Measurements from ENCODE around the gene GNB5. TPM values are rescaled to one million over a fixed set of nuclear protein-coding genes. Genes with fewer than 3 reads are reported as not detected.

The GNB5 gene
- polyA plus RNA-seq, 3 donors: 15.6 to 17.1 (median 15.8) TPM

GRCh38 chr15:52146776-52147175 is 44.4 kb downstream of the GNB5 start:
- DNase-seq (ENCODE audit: low read depth in 3 of 3, low spot score in 2 of 3): no peak

DNA sequence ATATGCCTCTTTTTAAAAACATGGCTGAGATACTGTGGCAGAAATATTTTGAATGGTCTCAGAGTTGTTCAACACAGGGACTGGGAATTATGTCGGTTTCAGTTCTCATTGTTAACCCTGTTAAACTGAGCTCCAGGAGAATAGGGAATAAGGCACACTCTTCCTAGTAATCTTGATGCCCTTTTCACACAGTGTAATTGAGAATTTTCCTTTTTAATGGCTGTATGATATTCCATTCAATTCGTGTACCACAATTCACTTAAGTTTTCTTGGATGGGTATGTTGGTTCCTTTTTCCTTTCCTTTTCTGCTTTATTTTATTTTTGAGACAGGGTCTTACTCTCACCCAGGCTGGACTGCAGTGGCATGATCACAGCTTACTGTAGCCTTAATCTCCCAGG is 44.9 kb downstream of the GNB5 start:
- DNase-seq (ENCODE audit: low read depth in 3 of 3, low spot score in 2 of 3): no peak

DNA sequence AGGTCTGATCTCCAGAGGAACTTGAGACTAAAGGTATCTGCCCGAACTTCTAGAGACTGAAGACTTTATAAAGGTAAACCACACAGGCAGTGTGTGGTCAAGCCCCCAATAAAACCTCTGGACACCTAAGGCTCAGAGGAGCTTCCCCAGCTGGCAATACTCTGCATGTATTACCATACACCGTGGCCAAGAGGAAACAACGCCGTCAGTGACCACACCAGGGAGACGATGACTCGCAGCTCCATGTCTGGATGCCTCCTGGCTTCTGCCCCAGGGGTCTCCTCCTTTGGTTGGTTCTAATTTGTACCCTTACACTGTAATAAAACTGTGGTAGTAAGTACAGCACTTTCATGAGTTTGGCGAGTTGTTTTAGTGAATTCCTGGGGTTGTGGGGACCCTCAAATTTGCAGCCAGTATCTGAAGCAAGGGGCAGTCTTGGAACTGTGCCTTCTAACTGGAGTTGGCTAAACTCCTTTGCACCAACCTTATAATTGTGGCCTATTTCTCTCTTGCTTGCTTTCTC is 46.5 kb downstream of the GNB5 start:
- no peak for DNase-seq (ENCODE audit: low read depth in 3 of 3, low spot score in 2 of 3)

GRCh38 chr15:52143873-52144272 is 47.3 kb downstream of the GNB5 start:
- no peak for DNase-seq (ENCODE audit: low read depth in 3 of 3, low spot score in 2 of 3)

- no peak for DNase-seq (ENCODE audit: low read depth in 3 of 3, low spot score in 2 of 3)
These were observed 50.5 kb downstream of the GNB5 start for GRCh38 chr15:52140646-52141045.

DNA sequence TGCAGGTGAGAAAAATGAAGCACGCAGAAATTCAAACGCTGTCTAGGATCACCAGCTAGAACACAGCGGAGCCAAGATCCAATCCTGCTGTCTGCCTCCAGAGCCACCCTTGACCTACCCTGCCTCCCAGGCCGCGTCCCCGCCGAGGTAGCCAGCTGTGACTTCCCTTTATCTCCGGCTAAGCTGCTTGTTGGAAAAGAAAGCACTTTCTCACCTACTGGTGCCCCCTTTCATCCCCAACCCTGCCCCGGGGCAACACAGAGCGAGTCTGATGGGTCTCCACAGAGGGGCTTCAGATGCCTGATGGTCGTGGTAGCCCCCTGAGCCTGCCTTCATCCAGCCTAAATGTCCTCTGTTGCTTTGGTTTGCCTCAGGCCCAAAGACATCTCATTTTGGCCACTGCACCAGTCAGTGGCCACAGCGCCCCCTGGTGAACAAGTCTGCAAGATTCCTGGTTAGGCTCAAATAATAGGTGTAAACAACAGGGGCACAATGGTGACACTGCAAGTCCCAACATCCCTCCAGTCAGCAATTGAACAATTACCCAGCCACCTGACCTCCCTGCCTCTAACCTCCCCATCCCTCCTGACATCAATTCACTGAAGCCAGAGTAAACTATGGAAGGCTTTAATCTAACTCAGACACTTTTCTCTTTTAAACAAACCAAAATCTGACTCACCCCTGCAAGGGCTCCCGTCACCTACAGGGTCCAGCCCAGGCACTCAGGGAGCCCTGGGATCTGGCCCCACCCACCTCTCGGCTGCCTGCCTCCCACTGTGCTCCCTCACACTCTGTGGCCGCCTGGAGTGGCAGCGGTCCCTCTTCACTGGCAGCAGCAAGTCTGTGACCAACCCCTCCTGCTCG is 51.4 kb downstream of the GNB5 start:
- DNase-seq (ENCODE audit: low read depth in 3 of 3, low spot score in 2 of 3): peak; percentile 27 to 43 (median 38)

GRCh38 chr15:52137432-52138357 is 53.5 kb downstream of the GNB5 start:
- DNase-seq (ENCODE audit: low read depth in 3 of 3, low spot score in 2 of 3): no peak

- DNase-seq (ENCODE audit: low read depth in 3 of 3, low spot score in 2 of 3): no peak
These were observed 54.7 kb downstream of the GNB5 start for GRCh38 chr15:52136442-52136980.

- no peak for DNase-seq (ENCODE audit: low read depth in 3 of 3, low spot score in 2 of 3)
These were observed 56.6 kb downstream of the GNB5 start for GRCh38 chr15:52134502-52135144.

GRCh38 chr15:52133510-52134220 is 57.5 kb downstream of the GNB5 start:
- DNase-seq (ENCODE audit: low read depth in 3 of 3, low spot score in 2 of 3): no peak

GRCh38 chr15:52132066-52132465 is 59.1 kb downstream of the GNB5 start:
- DNase-seq (ENCODE audit: low read depth in 3 of 3, low spot score in 2 of 3): no peak

DNA sequence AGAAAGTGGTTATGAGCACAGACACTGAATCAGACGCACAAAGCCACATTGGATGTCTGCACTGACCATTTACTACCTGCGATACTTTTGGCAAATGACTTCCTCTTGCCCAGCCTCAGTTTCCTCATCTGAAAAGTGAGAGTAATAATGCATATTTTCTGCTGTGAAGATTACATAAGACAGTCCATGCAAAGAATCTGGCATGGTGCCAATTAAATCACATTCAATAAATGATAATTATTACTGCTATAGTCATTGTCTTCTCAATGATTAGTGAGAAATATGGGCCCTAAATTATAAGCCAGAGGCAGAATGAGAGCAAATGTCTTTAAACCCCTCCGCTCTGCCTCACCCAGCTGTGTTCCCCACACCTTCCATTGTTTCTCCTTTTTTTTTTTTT is 62.6 kb downstream of the GNB5 start:
- no peak for DNase-seq (ENCODE audit: low read depth in 3 of 3, low spot score in 2 of 3)

DNA sequence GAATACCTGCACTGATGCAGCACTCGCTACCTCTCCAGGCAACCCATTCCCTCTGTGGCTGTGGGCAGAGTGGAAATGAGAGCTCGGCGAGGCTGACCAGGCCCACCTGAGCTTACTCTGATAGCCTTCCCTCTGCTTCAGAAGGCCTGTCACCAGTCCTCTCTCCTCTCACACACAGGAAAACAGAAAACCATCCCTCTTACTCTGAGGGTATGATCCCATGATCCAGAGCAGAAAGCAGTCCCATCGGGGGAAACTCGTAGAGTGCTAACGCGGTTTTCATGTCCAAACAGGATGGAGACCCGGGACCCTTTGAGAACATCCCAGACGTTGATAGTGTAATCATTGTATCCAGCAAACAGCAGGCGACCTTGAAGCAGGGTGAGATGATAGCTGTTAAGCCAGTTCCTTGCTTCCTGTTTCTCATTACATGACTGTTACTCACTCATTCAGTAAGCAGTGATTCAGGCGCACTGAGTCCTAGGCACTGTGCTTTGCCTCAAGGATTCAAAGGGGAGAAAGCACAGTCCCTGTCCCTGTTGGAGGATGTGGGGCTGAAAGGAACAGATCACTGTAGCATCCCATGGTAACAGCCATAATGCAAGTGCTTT is 66.8 kb downstream of the GNB5 start:
- DNase-seq (ENCODE audit: low read depth in 3 of 3, low spot score in 2 of 3): no peak

- DNase-seq (ENCODE audit: low read depth in 3 of 3, low spot score in 2 of 3): no peak
These were observed 69.3 kb downstream of the GNB5 start for GRCh38 chr15:52121896-52122295.

GRCh38 chr15:52121006-52121405 is 70.2 kb downstream of the GNB5 start:
- DNase-seq (ENCODE audit: low read depth in 3 of 3, low spot score in 2 of 3): no peak

DNA sequence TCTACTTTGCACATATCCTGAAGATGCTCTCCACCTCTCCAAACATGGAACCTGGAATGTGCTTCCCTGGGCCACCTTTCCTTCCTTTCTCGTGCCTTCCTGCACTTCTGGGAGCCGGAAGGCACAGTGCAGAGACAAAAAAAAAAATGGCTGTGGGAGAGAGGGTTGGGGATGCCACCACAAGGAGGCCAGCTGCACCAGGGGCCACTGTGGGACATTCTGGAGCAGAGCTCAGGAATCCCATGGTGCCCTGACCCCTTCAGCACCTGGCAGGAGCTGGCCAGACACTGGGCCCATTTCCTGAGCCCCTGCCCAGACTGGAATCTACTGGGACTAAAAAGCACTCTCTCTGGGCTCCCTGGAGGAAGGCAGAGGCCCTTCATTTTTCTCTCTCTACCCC is 70.7 kb downstream of the GNB5 start:
- DNase-seq (ENCODE audit: low read depth in 3 of 3, low spot score in 2 of 3): no peak

DNA sequence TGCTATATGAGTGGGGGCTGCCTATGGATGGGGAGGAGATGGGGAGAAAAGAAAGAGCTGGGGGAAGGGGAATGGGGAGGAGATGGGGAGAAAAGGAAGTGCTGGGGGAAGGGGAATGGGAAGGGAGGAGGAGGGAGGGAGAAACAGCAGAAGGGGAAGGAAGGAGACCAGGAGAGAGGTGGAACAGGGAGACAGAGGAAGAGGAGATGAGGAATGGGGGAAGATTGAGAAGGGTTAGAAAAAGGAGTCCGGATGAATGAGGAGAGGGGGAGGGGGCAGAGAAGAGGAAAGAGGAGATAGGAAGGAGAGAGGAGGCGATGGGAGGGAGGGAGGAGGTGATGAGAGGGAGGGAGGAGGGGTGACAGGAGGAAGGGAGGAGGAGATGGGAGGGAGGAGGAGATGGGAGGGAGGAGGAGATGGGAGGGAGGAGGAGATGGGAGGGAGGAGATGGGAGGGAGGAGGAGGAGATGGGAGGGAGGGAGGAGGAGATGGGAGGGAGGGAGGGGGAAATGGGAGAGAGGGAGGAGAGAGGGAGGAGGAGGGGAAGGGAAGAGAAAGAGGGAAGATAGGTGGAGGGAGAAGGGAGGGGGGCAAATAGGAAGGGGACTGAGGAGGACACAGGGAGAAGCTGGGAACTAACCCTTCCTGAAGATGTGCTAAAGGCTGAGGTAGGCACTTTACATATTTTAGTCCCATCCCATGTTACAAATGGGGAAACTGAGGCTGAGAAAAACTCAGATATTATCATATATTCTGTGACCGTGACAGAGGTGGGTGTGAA is 72.0 kb downstream of the GNB5 start:
- DNase-seq (ENCODE audit: low read depth in 3 of 3, low spot score in 2 of 3): no peak

DNA sequence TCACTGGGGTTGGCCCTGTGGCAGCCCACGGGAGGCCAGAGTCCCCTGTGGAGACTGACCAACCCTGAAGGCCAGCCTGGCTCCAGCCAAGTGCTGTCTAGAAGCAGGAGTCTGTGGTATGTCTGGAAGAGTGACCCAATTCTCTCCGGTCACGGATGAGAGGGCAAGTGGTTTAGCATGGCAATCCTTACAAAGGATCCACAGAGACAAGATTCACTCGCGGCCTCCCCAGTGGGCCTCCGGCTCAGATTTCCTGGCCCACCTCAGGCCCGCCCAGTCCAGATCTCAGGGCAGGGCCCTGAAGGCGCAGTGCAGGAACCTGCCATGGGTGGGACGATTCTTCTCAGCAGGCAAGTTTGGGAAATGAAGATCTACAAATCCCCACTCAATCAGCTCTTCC is 73.6 kb downstream of the GNB5 start:
- DNase-seq (ENCODE audit: low read depth in 3 of 3, low spot score in 2 of 3): no peak

Measured in right renal cortex interstitium (tissue), 3 donors.